ENCODE results near the gene HTR6. TPM values are rescaled to one million over a fixed set of nuclear protein-coding genes. Genes with fewer than 3 reads are reported as not detected.

Gene HTR6
- polyA plus RNA-seq, 1 donor = 1.6 TPM

DNA sequence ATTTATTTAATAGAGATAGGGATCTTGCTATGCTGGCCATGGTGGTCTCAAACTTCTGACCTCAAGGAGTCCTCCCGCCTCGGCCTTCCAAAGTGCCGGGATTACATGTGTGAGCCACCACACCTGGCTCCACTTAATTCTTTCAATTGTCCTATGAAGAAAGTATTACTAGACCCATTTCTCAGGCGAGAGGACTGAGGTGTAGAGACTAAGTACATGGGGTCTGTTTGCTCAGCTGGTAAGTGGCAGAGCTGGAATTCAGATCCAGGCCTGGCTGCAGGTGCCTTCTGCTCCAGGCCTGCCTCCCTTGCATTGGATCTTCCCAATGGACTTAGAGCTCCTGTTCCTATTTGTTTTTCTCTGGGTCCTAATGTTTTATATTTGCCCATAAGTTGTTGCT lies 55.5 kb downstream of the HTR6 start:
- no peak for DNase-seq

DNA sequence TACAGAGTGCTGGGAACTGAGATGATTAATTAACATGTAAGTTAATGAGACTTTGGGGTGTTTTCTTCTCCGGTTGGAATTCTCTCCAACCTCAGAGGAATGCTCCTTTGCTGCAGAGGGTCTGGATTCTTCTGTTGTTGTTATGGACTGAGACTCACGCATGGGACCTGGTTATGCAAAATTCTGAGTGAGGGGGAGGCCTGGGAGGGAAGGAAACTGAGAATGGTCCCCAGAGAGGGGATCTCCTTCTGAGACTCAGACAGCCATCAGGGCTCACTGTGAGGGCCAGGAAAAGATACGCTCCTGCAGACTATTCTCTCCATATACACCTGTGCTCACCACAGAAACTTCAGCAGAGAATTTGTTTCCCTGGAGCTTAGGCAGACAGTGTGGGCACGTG lies 56.3 kb downstream of the HTR6 start:
- DNase-seq = no peak

DNA sequence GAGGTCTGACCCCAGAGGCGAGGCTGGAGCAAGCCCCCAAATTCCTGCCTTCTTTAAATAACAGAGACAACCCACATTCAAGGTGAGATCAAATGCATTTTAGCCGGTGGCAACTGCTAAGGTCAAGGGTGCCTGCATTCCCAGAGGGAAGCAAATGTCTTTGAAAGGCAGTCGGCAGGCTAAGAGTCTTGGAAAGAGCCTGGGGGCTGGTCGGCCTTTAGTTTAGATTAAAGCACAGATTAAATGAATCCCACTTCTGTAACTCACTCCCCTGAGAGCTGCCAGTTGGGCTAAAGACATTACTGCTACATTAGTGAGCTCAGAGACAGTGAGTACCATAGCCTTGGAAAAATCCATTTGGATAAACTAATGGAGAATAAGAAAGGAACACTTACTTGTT lies 59.2 kb downstream of the HTR6 start:
- no peak for DNase-seq

GRCh38 chr1:19725606-19726005 lies 60.9 kb downstream of the HTR6 start:
- DNase-seq = no peak

DNA sequence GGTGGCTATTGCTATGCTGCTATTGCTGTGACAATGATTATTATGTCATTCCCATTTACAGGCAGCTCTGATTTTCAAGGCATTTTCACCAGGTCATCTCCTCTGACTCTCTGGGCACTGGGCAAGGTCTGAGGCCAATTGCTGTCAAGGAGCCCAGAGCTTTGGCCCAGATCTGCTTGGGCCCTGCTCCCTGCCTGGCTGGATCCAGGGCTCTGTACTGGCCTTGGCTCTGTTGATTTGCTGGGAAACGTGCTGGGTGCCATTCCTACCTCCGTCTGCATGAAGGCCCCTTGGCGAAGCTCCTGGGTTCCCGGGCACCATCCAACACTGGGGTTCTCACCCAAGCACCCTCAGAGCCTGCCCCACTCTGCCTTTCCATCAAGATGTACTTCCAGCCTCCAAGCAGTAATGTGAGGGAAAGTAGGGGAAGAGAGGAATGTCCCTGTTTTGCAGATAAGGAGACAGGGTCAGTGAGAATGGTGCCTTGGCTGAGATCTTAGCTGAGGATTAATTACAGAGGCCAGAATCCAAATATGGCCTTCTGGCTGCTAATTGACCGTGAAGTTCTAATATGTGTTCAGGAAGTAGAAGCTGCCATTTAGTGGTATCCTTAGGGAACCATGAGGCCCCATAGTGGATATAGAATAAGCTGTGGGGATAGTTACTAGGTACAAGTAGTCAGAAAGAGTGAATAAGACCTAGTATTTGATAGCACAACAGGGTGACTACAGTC lies 63.9 kb downstream of the HTR6 start:
- no peak for DNase-seq

GRCh38 chr1:19730232-19730631 lies 65.6 kb downstream of the HTR6 start:
- DNase-seq = no peak

Other genes with a start within 250 kb of the HTR6 start
- gene CAPZB, start 179.3 kb upstream of the HTR6 start, polyA plus RNA-seq (ENCODE audit: insufficient read length) = 217 TPM
- gene NBL1, start 20.6 kb upstream of the HTR6 start, polyA plus RNA-seq (ENCODE audit: insufficient read length) = 16.5 TPM
- gene TMCO4, start 135.0 kb downstream of the HTR6 start, polyA plus RNA-seq (ENCODE audit: insufficient read length) = 19.4 TPM
- 0.25 TPM for gene RNF186, start 150.4 kb downstream of the HTR6 start, polyA plus RNA-seq (ENCODE audit: insufficient read length)
- 28.2 TPM for gene OTUD3, start 217.5 kb downstream of the HTR6 start, polyA plus RNA-seq (ENCODE audit: insufficient read length)